DND-41 (cell line): ENCODE results near the gene WFDC6.

Experiments used
- ATAC-seq: fragments of 200-7000 bp; cut with Tn5 transposase; 3 replicates; pipeline ENCODE4 v1.9.1; 2021; ENCODE audit warnings: low read depth; ENCODE audit not compliant: insufficient read depth
- DNase-seq: peaks from one replicate; pipeline ENCODE4 v3.0.0-alpha.2; 2020
- H2AFZ ChIP-seq: 2 replicates; pipeline ENCODE4 v1.6.0; 2012; ENCODE audit warnings: low read depth, low read length
- H3K27ac ChIP-seq: 2 replicates; pipeline ENCODE4 v1.5.1; 2012; ENCODE audit warnings: low read length, inconsistent platforms
- H3K27me3 ChIP-seq: fragments of 200-600 bp; sonication (generic); 2 replicates; pipeline ENCODE4 v1.6.0; 2012; ENCODE audit warnings: low read length, mild to moderate bottlenecking, inconsistent platforms; ENCODE audit not compliant: insufficient read depth, poor library complexity
- H3K36me3 ChIP-seq: 2 replicates; pipeline ENCODE4 v1.5.1; 2012; ENCODE audit warnings: low read length, inconsistent platforms; ENCODE audit not compliant: insufficient read depth
- H3K4me1 ChIP-seq: 2 replicates; pipeline ENCODE4 v1.5.1; 2012; ENCODE audit warnings: mild to moderate bottlenecking, low read length; ENCODE audit not compliant: insufficient read depth
- H3K4me2 ChIP-seq: 2 replicates; pipeline ENCODE4 v1.6.0; 2012; ENCODE audit warnings: mild to moderate bottlenecking, moderate library complexity, low read length, inconsistent platforms; ENCODE audit not compliant: insufficient read depth
- H3K4me3 ChIP-seq, 2 experiments: fragments of 200-600 bp in 1 of 2; shearing (Covaris generic) in 1 of 2; 2 replicates each; pipeline ENCODE4 v1.5.1; 2012 to 2016; ENCODE audit warnings: inconsistent platforms in 2 of 2, low read length in 2 of 2, mild to moderate bottlenecking in 2 of 2, low read depth in 1 of 2, moderate library complexity in 1 of 2
- H3K79me2 ChIP-seq: 2 replicates; pipeline ENCODE4 v1.6.0; 2012; ENCODE audit warnings: low read length, inconsistent platforms; ENCODE audit not compliant: insufficient read depth
- H3K9ac ChIP-seq: 2 replicates; pipeline ENCODE4 v1.6.0; 2012; ENCODE audit warnings: low read depth, mild to moderate bottlenecking, inconsistent platforms, low read length, moderate library complexity
- H3K9me3 ChIP-seq: 2 replicates; pipeline ENCODE4 v1.5.1; 2012; ENCODE audit warnings: low read length, moderate library complexity, mild to moderate bottlenecking, inconsistent platforms; ENCODE audit not compliant: insufficient read depth, severe bottlenecking
- H4K20me1 ChIP-seq: 2 replicates; pipeline ENCODE4 v1.6.0; 2012; ENCODE audit warnings: low read length; ENCODE audit not compliant: insufficient read depth
- EZH2 ChIP-seq: IDR thresholded peaks from 3 replicates; pipeline ENCODE4 v1.6.1; 2012; ENCODE audit warnings: borderline replicate concordance, low read depth, mild to moderate bottlenecking, moderate library complexity, low read length, inconsistent platforms; ENCODE audit not compliant: severe bottlenecking
- TF ChIP-seq, protein P1 (sequence below): IDR thresholded peaks from 2 replicates; pipeline ENCODE4 v1.5.1; 2012; ENCODE audit warnings: borderline replicate concordance, low read length, moderate library complexity, mild to moderate bottlenecking; ENCODE audit not compliant: poor library complexity, severe bottlenecking; ENCODE audit errors: extremely low read depth

The WFDC6 gene

GRCh38 chr20:45508068-45508886, 31.0 kb downstream of the WFDC6 start:
- Histone ChIP-seq H3K4me3 (no peak overlapping the region), H3K4me2 (no peak overlapping the region), H4K20me1 (no peaks in the 10 kb centered on the region; the same call in 1 of the 2 replicates), H3K27me3 (peaks cover 10% of the 10 kb centered on the region), H3K79me2 (no peaks in the 10 kb centered on the region), H3K27ac (no peak overlapping the region), H3K9ac (no peak overlapping the region), H3K4me1 (no peaks in the 10 kb centered on the region), H3K9me3 (no peaks in the 10 kb centered on the region), H3K36me3 (no peaks in the 10 kb centered on the region), H2AFZ (no peak overlapping the region)
- no peak for ATAC-seq
- no peak for TF ChIP-seq EZH2
- TF ChIP-seq, protein P1, sequence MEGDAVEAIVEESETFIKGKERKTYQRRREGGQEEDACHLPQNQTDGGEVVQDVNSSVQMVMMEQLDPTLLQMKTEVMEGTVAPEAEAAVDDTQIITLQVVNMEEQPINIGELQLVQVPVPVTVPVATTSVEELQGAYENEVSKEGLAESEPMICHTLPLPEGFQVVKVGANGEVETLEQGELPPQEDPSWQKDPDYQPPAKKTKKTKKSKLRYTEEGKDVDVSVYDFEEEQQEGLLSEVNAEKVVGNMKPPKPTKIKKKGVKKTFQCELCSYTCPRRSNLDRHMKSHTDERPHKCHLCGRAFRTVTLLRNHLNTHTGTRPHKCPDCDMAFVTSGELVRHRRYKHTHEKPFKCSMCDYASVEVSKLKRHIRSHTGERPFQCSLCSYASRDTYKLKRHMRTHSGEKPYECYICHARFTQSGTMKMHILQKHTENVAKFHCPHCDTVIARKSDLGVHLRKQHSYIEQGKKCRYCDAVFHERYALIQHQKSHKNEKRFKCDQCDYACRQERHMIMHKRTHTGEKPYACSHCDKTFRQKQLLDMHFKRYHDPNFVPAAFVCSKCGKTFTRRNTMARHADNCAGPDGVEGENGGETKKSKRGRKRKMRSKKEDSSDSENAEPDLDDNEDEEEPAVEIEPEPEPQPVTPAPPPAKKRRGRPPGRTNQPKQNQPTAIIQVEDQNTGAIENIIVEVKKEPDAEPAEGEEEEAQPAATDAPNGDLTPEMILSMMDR: no peak
- no peak for DNase-seq

- Histone ChIP-seq H3K27me3 (peaks cover 11% of the 10 kb centered on the region), H3K9ac (no peak overlapping the region), H3K4me1 (no peaks in the 10 kb centered on the region), H3K4me2 (no peak overlapping the region), H4K20me1 (no peaks in the 10 kb centered on the region; the same call in 1 of the 2 replicates), H3K4me3 (no peak overlapping the region), H2AFZ (no peak overlapping the region), H3K27ac (no peak overlapping the region), H3K36me3 (no peaks in the 10 kb centered on the region), H3K9me3 (no peaks in the 10 kb centered on the region), H3K79me2 (no peaks in the 10 kb centered on the region)
- DNase-seq: no peak
- TF ChIP-seq EZH2: no peak
- TF ChIP-seq, protein P1: no peak
- no peak for ATAC-seq
These were observed 32.1 kb downstream of the WFDC6 start for GRCh38 chr20:45507011-45507820.

DNA sequence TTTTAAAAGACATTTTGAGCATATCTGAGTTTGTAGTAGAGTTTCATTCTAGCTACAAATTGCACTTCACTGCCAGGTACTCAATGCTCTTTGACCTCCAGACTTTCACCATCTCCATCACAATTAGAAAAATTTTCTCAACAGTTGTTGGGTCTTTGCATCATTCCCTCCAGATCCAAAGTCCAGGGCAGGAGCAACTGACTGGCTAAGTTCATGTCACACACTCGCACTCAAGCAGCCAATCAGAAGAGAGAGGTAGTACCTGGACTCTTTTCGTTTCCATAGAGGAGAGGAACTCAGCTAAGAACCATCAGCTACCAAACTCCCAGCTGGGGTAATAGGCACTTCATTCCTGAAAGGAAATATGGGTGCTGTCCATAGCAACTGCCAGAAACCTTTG, 32.9 kb downstream of the WFDC6 start:
- no peaks in the 10 kb centered on the region for H3K9me3 ChIP-seq
- H2AFZ ChIP-seq: no peak overlapping the region
- peaks cover 12% of the 10 kb centered on the region for H3K27me3 ChIP-seq
- no peaks in the 10 kb centered on the region for H3K36me3 ChIP-seq
- H4K20me1 ChIP-seq: no peaks in the 10 kb centered on the region; the same call in 1 of the 2 replicates
- ATAC-seq (no peak), DNase-seq (no peak)
- H3K9ac ChIP-seq: no peak overlapping the region
- no peaks in the 10 kb centered on the region for H3K4me1 ChIP-seq
- no peak overlapping the region for H3K27ac ChIP-seq
- H3K4me2 ChIP-seq: no peak overlapping the region
- TF ChIP-seq, protein P1: no peak
- TF ChIP-seq EZH2: no peak
- H3K4me3 ChIP-seq: no peak overlapping the region
- no peaks in the 10 kb centered on the region for H3K79me2 ChIP-seq
